LNCAP (cell line): ENCODE measurements around the gene RHOBTB1.

Experiments
- TF ChIP-seq, protein P1 (sequence below): fragments of 450-650 bp; IDR thresholded peaks from 2 replicates; pipeline ENCODE4 v1.5.1; 2017; ENCODE audit warnings: mild to moderate bottlenecking

Gene RHOBTB1

DNA sequence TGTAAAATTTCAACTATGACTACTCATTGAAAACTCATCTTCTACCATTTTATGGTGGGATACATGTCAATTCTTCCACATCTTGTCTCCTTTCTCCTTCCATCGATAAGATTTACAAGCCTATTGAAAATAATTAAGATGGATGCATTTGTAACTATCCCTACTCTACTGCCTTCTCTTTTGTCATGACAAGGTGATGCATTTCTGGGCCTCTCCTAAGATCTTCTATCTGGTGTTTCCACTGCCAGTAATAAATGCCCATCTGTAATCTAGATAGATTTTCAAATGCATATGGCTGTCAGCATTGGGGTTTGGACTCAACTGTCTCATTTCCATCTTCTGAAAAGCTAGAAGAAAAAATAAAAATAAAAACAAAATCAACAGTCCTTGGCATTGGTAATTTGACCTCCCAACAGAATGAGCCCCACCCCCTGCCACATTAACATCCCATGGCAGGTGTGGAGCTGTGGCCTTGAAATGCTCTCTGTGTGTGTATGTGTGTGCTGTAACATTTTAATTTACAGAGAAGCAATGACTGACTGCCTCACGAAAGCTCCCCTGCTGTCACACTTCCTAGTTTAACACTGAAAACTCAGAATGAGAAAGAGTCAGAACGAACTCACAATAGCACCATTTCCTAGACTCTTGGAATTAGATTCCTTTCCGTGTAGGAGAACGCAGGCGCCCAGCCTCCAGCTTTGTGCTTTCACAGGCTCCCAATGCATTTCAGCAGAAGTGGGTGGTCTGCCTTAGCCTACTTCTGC, 74.2 kb downstream of the RHOBTB1 start:
- TF ChIP-seq, protein P1, sequence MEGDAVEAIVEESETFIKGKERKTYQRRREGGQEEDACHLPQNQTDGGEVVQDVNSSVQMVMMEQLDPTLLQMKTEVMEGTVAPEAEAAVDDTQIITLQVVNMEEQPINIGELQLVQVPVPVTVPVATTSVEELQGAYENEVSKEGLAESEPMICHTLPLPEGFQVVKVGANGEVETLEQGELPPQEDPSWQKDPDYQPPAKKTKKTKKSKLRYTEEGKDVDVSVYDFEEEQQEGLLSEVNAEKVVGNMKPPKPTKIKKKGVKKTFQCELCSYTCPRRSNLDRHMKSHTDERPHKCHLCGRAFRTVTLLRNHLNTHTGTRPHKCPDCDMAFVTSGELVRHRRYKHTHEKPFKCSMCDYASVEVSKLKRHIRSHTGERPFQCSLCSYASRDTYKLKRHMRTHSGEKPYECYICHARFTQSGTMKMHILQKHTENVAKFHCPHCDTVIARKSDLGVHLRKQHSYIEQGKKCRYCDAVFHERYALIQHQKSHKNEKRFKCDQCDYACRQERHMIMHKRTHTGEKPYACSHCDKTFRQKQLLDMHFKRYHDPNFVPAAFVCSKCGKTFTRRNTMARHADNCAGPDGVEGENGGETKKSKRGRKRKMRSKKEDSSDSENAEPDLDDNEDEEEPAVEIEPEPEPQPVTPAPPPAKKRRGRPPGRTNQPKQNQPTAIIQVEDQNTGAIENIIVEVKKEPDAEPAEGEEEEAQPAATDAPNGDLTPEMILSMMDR: no peak

- TF ChIP-seq, protein P1: no peak
These were observed 75.0 kb downstream of the RHOBTB1 start for GRCh38 chr10:60868946-60869345.

GRCh38 chr10:60865198-60865783, 78.7 kb downstream of the RHOBTB1 start:
- TF ChIP-seq, protein P1: no peak

DNA sequence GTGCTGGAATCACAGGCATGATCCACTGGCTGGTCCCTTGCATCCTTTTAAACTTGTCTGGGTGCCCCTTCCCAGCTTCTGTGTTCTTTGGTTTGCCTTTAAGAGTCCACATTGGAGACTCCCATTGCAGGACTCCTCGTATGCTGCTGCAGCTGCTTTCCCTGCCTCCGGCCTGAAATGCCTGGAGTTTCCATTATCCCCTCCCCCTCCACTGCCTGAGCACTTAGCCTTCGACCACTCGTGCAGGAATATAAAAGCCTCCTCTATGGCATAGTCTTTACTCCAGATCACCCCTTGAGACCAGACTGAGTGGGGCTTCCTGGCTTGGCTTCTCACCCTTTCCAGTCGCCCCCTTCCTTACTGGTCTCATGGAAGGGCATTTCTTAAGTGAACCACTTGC, 80.2 kb downstream of the RHOBTB1 start:
- TF ChIP-seq, protein P1: no peak

DNA sequence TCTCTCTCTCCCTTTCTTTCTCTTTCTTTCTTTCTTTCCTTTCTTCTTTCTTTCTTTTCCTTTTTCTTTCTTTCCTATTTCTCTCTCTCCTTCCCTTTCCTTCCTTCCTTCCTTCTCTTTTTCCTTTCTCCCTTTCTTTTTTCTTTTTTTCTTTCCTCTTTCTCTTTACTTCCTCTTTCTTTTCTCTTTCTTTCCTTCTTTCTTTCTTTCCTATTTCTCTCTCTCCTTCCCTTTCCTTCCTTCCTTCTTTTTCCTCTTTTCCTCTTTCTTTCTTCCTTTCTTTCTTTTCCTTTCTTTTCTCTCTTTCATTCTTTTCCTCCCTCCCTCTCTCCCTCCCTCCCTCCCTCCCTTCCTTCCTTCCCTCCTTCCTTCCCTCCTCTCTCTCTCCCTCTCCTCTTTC, 81.5 kb downstream of the RHOBTB1 start:
- TF ChIP-seq, protein P1: no peak

GRCh38 chr10:60856405-60856804, 87.6 kb downstream of the RHOBTB1 start:
- TF ChIP-seq, protein P1: no peak

GRCh38 chr10:60853637-60854036, 90.3 kb downstream of the RHOBTB1 start:
- TF ChIP-seq, protein P1: no peak
